Measurements from ENCODE around the gene IRF8.
A peak's percentile ranks its signal among the peaks of the same experiment; 100 is the strongest.
"Not testable (repeated sequence)": the region's sequence is repeated elsewhere in the genome, so short reads cannot be mapped to it uniquely, and the experiment has no call there.

IRF8 gene

GRCh38 chr16:85900027-85900792 lies 1.2 kb downstream of the IRF8 start:
- Histone ChIP-seq H3K4me1 (ENCODE audit: control insufficient read depth in 1 of 2, insufficient read depth in 2 of 2, low read length in 2 of 2) (peaks cover 8% of the 10 kb centered on the region in 2 donors), H3K4me3 (ENCODE audit: low read depth in 1 of 2, low read length in 2 of 2) (peak overlapping the region; percentile 69 to 77), H3K27me3 (ENCODE audit: low read depth, low read length) (no peaks in the 10 kb centered on the region), H3K27ac (ENCODE audit: low read length) (peak overlapping the region; percentile 91), H3K36me3 (ENCODE audit: control insufficient read depth in 1 of 2, insufficient read depth in 2 of 2, low read length in 2 of 2) (peaks cover 0 to 10% of the 10 kb centered on the region in 2 donors), H3K9me3 (ENCODE audit: control insufficient read depth in 1 of 2, low read length in 2 of 2) (no peaks in the 10 kb centered on the region)

- Histone ChIP-seq H3K27me3 (ENCODE audit: low read depth, low read length) (no peaks in the 10 kb centered on the region), H3K27ac (ENCODE audit: low read length) (peak overlapping the region; percentile 91), H3K4me1 (ENCODE audit: control insufficient read depth in 1 of 2, insufficient read depth in 2 of 2, low read length in 2 of 2) (peaks cover 8% of the 10 kb centered on the region in 2 donors), H3K4me3 (ENCODE audit: low read depth in 1 of 2, low read length in 2 of 2) (peak overlapping the region in 1 of 2 donors; percentile 77), H3K36me3 (ENCODE audit: control insufficient read depth in 1 of 2, insufficient read depth in 2 of 2, low read length in 2 of 2) (peaks cover 0 to 10% of the 10 kb centered on the region in 2 donors), H3K9me3 (ENCODE audit: control insufficient read depth in 1 of 2, low read length in 2 of 2) (no peaks in the 10 kb centered on the region)
Observed at GRCh38 chr16:85901110-85901509, 2.1 kb downstream of the IRF8 start.

GRCh38 chr16:85901773-85902365 lies 2.9 kb downstream of the IRF8 start:
- peak overlapping the region in 1 of 2 donors; percentile 21 for H3K4me3 ChIP-seq (ENCODE audit: low read depth in 1 of 2, low read length in 2 of 2)
- no peak overlapping the region for H3K27ac ChIP-seq (ENCODE audit: low read length)
- peaks cover 8% of the 10 kb centered on the region in 2 donors for H3K4me1 ChIP-seq (ENCODE audit: control insufficient read depth in 1 of 2, insufficient read depth in 2 of 2, low read length in 2 of 2)
- no peaks in the 10 kb centered on the region for H3K27me3 ChIP-seq (ENCODE audit: low read depth, low read length)
- H3K9me3 ChIP-seq (ENCODE audit: control insufficient read depth in 1 of 2, low read length in 2 of 2) = no peaks in the 10 kb centered on the region
- peaks cover 0 to 10% of the 10 kb centered on the region in 2 donors for H3K36me3 ChIP-seq (ENCODE audit: control insufficient read depth in 1 of 2, insufficient read depth in 2 of 2, low read length in 2 of 2)

- no peak overlapping the region for H3K27ac ChIP-seq (ENCODE audit: low read length)
- H3K4me1 ChIP-seq (ENCODE audit: control insufficient read depth in 1 of 2, insufficient read depth in 2 of 2, low read length in 2 of 2) = peaks cover 8% of the 10 kb centered on the region in 2 donors
- no peaks in the 10 kb centered on the region for H3K27me3 ChIP-seq (ENCODE audit: low read depth, low read length)
Observed at GRCh38 chr16:85902366-85903155, 3.6 kb downstream of the IRF8 start.

GRCh38 chr16:85903559-85903958 lies 4.6 kb downstream of the IRF8 start:
- Histone ChIP-seq H3K9me3 (ENCODE audit: control insufficient read depth in 1 of 2, low read length in 2 of 2) (no peaks in the 10 kb centered on the region), H3K36me3 (ENCODE audit: control insufficient read depth in 1 of 2, insufficient read depth in 2 of 2, low read length in 2 of 2) (peaks cover 0 to 10% of the 10 kb centered on the region in 2 donors), H3K27me3 (ENCODE audit: low read depth, low read length) (no peaks in the 10 kb centered on the region), H3K4me1 (ENCODE audit: control insufficient read depth in 1 of 2, insufficient read depth in 2 of 2, low read length in 2 of 2) (peaks cover 8% of the 10 kb centered on the region in 2 donors), H3K27ac (ENCODE audit: low read length) (no peak overlapping the region), H3K4me3 (ENCODE audit: low read depth in 1 of 2, low read length in 2 of 2) (no peak overlapping the region)

More at GRCh38 chr16:85902366-85903155, 3.6 kb downstream of the IRF8 start:
- peaks cover 0 to 10% of the 10 kb centered on the region in 2 donors for H3K36me3 ChIP-seq (ENCODE audit: control insufficient read depth in 1 of 2, insufficient read depth in 2 of 2, low read length in 2 of 2)
- peak overlapping the region in 1 of 2 donors; percentile 21 for H3K4me3 ChIP-seq (ENCODE audit: low read depth in 1 of 2, low read length in 2 of 2)
- no peaks in the 10 kb centered on the region for H3K9me3 ChIP-seq (ENCODE audit: control insufficient read depth in 1 of 2, low read length in 2 of 2)

- Histone ChIP-seq H3K36me3 (ENCODE audit: control insufficient read depth in 1 of 2, insufficient read depth in 2 of 2, low read length in 2 of 2) (peaks cover 0 to 18% of the 10 kb centered on the region in 2 donors), H3K27ac (ENCODE audit: low read length) (no peak overlapping the region), H3K4me1 (ENCODE audit: control insufficient read depth in 1 of 2, insufficient read depth in 2 of 2, low read length in 2 of 2) (peaks cover 8 to 10% of the 10 kb centered on the region in 2 donors), H3K4me3 (ENCODE audit: low read depth in 1 of 2, low read length in 2 of 2) (no peak overlapping the region), H3K27me3 (ENCODE audit: low read depth, low read length) (no peaks in the 10 kb centered on the region), H3K9me3 (ENCODE audit: control insufficient read depth in 1 of 2, low read length in 2 of 2) (no peaks in the 10 kb centered on the region)
Observed at GRCh38 chr16:85905110-85906095, 6.4 kb downstream of the IRF8 start.

GRCh38 chr16:85906349-85906748 lies 7.4 kb downstream of the IRF8 start:
- peaks cover 0 to 18% of the 10 kb centered on the region in 2 donors for H3K36me3 ChIP-seq (ENCODE audit: control insufficient read depth in 1 of 2, insufficient read depth in 2 of 2, low read length in 2 of 2)
- H3K4me3 ChIP-seq (ENCODE audit: low read depth in 1 of 2, low read length in 2 of 2) = no peak overlapping the region
- H3K27ac ChIP-seq (ENCODE audit: low read length) = no peak overlapping the region
- H3K9me3 ChIP-seq (ENCODE audit: control insufficient read depth in 1 of 2, low read length in 2 of 2) = no peaks in the 10 kb centered on the region
- H3K27me3 ChIP-seq (ENCODE audit: low read depth, low read length) = no peaks in the 10 kb centered on the region
- peaks cover 8 to 11% of the 10 kb centered on the region in 2 donors for H3K4me1 ChIP-seq (ENCODE audit: control insufficient read depth in 1 of 2, insufficient read depth in 2 of 2, low read length in 2 of 2)

GRCh38 chr16:85907231-85907630 lies 8.3 kb downstream of the IRF8 start:
- H3K27me3 ChIP-seq (ENCODE audit: low read depth, low read length); H3K9me3 ChIP-seq (ENCODE audit: control insufficient read depth in 1 of 2, low read length in 2 of 2); H3K4me3 ChIP-seq (ENCODE audit: low read depth in 1 of 2, low read length in 2 of 2); H3K27ac ChIP-seq (ENCODE audit: low read length): not testable (repeated sequence)
- Histone ChIP-seq H3K4me1 (ENCODE audit: control insufficient read depth in 1 of 2, insufficient read depth in 2 of 2, low read length in 2 of 2) (peaks cover 6 to 11% of the 10 kb centered on the region in 2 donors), H3K36me3 (ENCODE audit: control insufficient read depth in 1 of 2, insufficient read depth in 2 of 2, low read length in 2 of 2) (peaks cover 0 to 18% of the 10 kb centered on the region in 2 donors)

- Histone ChIP-seq H3K4me1 (ENCODE audit: control insufficient read depth in 1 of 2, insufficient read depth in 2 of 2, low read length in 2 of 2) (peaks cover 3 to 16% of the 10 kb centered on the region in 2 donors), H3K27me3 (ENCODE audit: low read depth, low read length) (no peaks in the 10 kb centered on the region), H3K27ac (ENCODE audit: low read length) (no peak overlapping the region), H3K36me3 (ENCODE audit: control insufficient read depth in 1 of 2, insufficient read depth in 2 of 2, low read length in 2 of 2) (peaks cover 0 to 14% of the 10 kb centered on the region in 2 donors), H3K9me3 (ENCODE audit: control insufficient read depth in 1 of 2, low read length in 2 of 2) (no peaks in the 10 kb centered on the region), H3K4me3 (ENCODE audit: low read depth in 1 of 2, low read length in 2 of 2) (no peak overlapping the region)
Observed at GRCh38 chr16:85908444-85908843, 9.5 kb downstream of the IRF8 start.

- peaks cover 0 to 12% of the 10 kb centered on the region in 2 donors for H3K36me3 ChIP-seq (ENCODE audit: control insufficient read depth in 1 of 2, insufficient read depth in 2 of 2, low read length in 2 of 2)
- no peak overlapping the region for H3K27ac ChIP-seq (ENCODE audit: low read length)
- H3K9me3 ChIP-seq (ENCODE audit: control insufficient read depth in 1 of 2, low read length in 2 of 2) = no peaks in the 10 kb centered on the region
- H3K4me3 ChIP-seq (ENCODE audit: low read depth in 1 of 2, low read length in 2 of 2) = no peak overlapping the region
- H3K4me1 ChIP-seq (ENCODE audit: control insufficient read depth in 1 of 2, insufficient read depth in 2 of 2, low read length in 2 of 2) = peaks cover 3 to 16% of the 10 kb centered on the region in 2 donors
- no peaks in the 10 kb centered on the region for H3K27me3 ChIP-seq (ENCODE audit: low read depth, low read length)
Observed at GRCh38 chr16:85908889-85909589, 10.1 kb downstream of the IRF8 start.
